MM.1S (cell line): ENCODE results near the gene GRPEL2.

Experiments used
- EZH2 ChIP-seq: fragments of 300-600 bp; sonication (generic); optimal IDR thresholded peaks from 2 replicates; pipeline ENCODE3; 2017; ENCODE audit warnings: low read depth, mild to moderate bottlenecking, antibody characterized with exemption, low read length, mixed read lengths
- TF ChIP-seq, protein P1 (sequence below): fragments of 300-600 bp; sonication (generic); IDR thresholded peaks from 2 replicates; pipeline ENCODE4 v1.5.1; 2016; ENCODE audit warnings: antibody characterized with exemption, low read length, mixed read lengths

DNA sequence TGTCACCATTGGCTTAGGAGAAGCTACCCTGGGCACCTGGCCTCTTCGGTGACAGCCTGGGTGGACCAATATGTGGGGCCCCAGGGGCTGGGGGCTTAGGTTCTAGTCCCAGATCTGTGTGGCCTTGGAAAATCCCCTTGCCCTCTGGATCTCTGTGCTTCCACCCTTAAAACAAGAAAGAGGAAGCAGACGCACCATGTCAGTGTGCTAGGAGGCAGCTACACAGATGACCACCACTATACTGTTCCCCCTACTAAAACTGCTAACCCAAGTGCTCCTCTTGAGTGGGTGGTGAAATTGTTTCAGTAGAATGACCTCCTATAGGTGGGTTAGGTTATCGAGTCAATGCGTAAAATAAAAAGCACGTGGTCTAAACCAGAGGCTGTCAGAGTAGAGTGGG is 42.7 kb upstream of the GRPEL2 start:
- TF ChIP-seq, protein P1, sequence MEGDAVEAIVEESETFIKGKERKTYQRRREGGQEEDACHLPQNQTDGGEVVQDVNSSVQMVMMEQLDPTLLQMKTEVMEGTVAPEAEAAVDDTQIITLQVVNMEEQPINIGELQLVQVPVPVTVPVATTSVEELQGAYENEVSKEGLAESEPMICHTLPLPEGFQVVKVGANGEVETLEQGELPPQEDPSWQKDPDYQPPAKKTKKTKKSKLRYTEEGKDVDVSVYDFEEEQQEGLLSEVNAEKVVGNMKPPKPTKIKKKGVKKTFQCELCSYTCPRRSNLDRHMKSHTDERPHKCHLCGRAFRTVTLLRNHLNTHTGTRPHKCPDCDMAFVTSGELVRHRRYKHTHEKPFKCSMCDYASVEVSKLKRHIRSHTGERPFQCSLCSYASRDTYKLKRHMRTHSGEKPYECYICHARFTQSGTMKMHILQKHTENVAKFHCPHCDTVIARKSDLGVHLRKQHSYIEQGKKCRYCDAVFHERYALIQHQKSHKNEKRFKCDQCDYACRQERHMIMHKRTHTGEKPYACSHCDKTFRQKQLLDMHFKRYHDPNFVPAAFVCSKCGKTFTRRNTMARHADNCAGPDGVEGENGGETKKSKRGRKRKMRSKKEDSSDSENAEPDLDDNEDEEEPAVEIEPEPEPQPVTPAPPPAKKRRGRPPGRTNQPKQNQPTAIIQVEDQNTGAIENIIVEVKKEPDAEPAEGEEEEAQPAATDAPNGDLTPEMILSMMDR = no peak
- TF ChIP-seq EZH2 = no peak
